OCI-LY7 (cell line): Measurements from ENCODE around the gene HASPIN. TPM values are rescaled to one million over a fixed set of nuclear protein-coding genes. Genes with fewer than 3 reads are reported as not detected.

Source experiments
- BruUV-seq: library from RNA; stranded (reverse); fragments of 400-500 nt; replicated peaks from 2 replicates; lab custom pipeline; 2021; lab: Mats Ljungman, UMichigan
- CTCF ChIA-PET: fragments of 300-600 bp; sonication (Branson Sonifier 250); formaldehyde crosslinking; loops from one replicate; lab custom pipeline; 2022; ENCODE audit warnings: antibody characterized with exemption; ENCODE audit not compliant: unreplicated experiment; lab: Charles Lee
- POLR2A ChIA-PET: fragments of 300-600 bp; sonication (Branson Sonifier 250); formaldehyde crosslinking; loops from one replicate; lab custom pipeline; 2022; ENCODE audit warnings: antibody characterized with exemption; lab: Charles Lee
- DNase-seq: peaks from one replicate; pipeline ENCODE4 v3.0.0-alpha.2; 2015; ENCODE audit warnings: low spot score
- H2AFZ ChIP-seq: fragments of 200-600 bp; sonication (generic), shearing (Covaris generic); 2 replicates; pipeline ENCODE4 v1.6.1; 2014; ENCODE audit warnings: mild to moderate bottlenecking, antibody characterized with exemption, low read length, moderate library complexity
- H3K27ac ChIP-seq: fragments of 200-600 bp; sonication (generic); 2 replicates; pipeline ENCODE4 v1.5.1; 2014; ENCODE audit warnings: mixed run types, low read depth, mild to moderate bottlenecking, moderate library complexity, low read length, inconsistent platforms; ENCODE audit not compliant: poor library complexity, severe bottlenecking
- H3K36me3 ChIP-seq: fragments of 200-600 bp; sonication (generic); 2 replicates; pipeline ENCODE4 v1.6.1; 2014; ENCODE audit warnings: mild to moderate bottlenecking, antibody characterized with exemption, low read length, moderate library complexity, mixed read lengths; ENCODE audit not compliant: insufficient read depth
- H3K4me1 ChIP-seq: fragments of 200-600 bp; sonication (generic); 2 replicates; pipeline ENCODE4 v1.5.1; 2014; ENCODE audit warnings: mild to moderate bottlenecking, low read length; ENCODE audit not compliant: insufficient read depth, poor library complexity, severe bottlenecking
- H3K4me2 ChIP-seq: fragments of 200-600 bp; sonication (generic); 2 replicates; pipeline ENCODE4 v1.6.1; 2014; ENCODE audit warnings: mild to moderate bottlenecking, low read length
- H3K4me3 ChIP-seq: fragments of 200-600 bp; sonication (generic); 2 replicates; pipeline ENCODE4 v1.5.1; 2014; ENCODE audit warnings: mild to moderate bottlenecking, low read depth, low read length; ENCODE audit not compliant: poor library complexity, severe bottlenecking
- H3K79me2 ChIP-seq: fragments of 200-600 bp; sonication (generic); 2 replicates; pipeline ENCODE4 v1.6.1; 2016; ENCODE audit warnings: low read depth, mild to moderate bottlenecking, low read length, moderate library complexity, mixed read lengths; ENCODE audit not compliant: insufficient read depth
- H3K9me2 ChIP-seq: fragments of 200-600 bp; sonication (generic); 2 replicates; pipeline ENCODE4 v1.6.1; 2016; ENCODE audit warnings: mild to moderate bottlenecking, low read length, mixed read lengths; ENCODE audit not compliant: insufficient read depth
- H3K9me3 ChIP-seq: fragments of 200-600 bp; sonication (generic); 2 replicates; pipeline ENCODE4 v1.6.1; 2014; ENCODE audit warnings: mild to moderate bottlenecking, mixed run types, low read length, mixed read lengths
- H4K20me1 ChIP-seq: fragments of 200-600 bp; sonication (generic); 2 replicates; pipeline ENCODE4 v1.6.1; 2014; ENCODE audit warnings: mild to moderate bottlenecking, antibody characterized with exemption, low read length, moderate library complexity, mixed read lengths; ENCODE audit not compliant: insufficient read depth
- CTCF ChIP-seq: fragments of 200-600 bp; sonication (generic); conservative IDR thresholded peaks from 2 replicates; pipeline ENCODE4 v1.5.1; 2014; ENCODE audit warnings: mild to moderate bottlenecking, antibody characterized with exemption, low read length, moderate library complexity, mixed read lengths
- EZH2phosphoT487 ChIP-seq: fragments of 200-600 bp; sonication (generic); IDR thresholded peaks from 2 replicates; pipeline ENCODE4 v1.6.1; 2018; ENCODE audit warnings: low read depth, borderline replicate concordance, mild to moderate bottlenecking, mixed run types, antibody characterized with exemption, low read length, moderate library complexity, mixed read lengths
- intact Hi-C: fragments of 100-400 bp; cut with micrococcal nuclease; formaldehyde crosslinking; loops from one replicate; pipeline ENCODE4 v1.10.0; 2022; ENCODE audit not compliant: unreplicated experiment
- total RNA-seq, 2 experiments: library from RNA; depleted of rRNA in 1 of 2; stranded (reverse); fragments of >200 nt in 1 of 2; shearing (Covaris generic) in 1 of 2; gene quantifications; 2 replicates each; pipeline ENCODE4 v1.2.3, GENCODE V29; 2014 to 2022

The HASPIN gene
- total RNA-seq, 2 experiments from 2014 or later, result 66.2 to 88.6 TPM

GRCh38 chr17:3690094-3690715 lies 33.5 kb upstream of the HASPIN start:
- BruUV-seq, result no TSS peak
- Histone ChIP-seq H3K9me2 (no peaks in the 10 kb centered on the region), H3K9me3 (no peaks in the 10 kb centered on the region), H3K36me3 (peaks cover 54% of the 10 kb centered on the region), H3K4me3 (no peak overlapping the region), H2AFZ (no peak overlapping the region), H3K4me2 (peak overlapping the region; percentile 15; the same call in 1 of the 2 replicates), H3K79me2 (peaks cover 48% of the 10 kb centered on the region), H3K27ac (peak overlapping the region; percentile 22), H3K4me1 (peaks cover 60% of the 10 kb centered on the region), H4K20me1 (0 out of 2 replicates have a peak, but pooled peaks cover 4% of the 10 kb centered on the region)
- ChIA-PET CTCF (no interaction called here), POLR2A (no interaction called here)
- intact Hi-C loops, result no loop called here
- no peak for DNase-seq
- TF ChIP-seq CTCF (no peak), EZH2phosphoT487 (no peak)

GRCh38 chr17:3691617-3692067 lies 32.1 kb upstream of the HASPIN start:
- no TSS peak for BruUV-seq
- POLR2A ChIA-PET, result interaction anchor here (0.6 kb wide), 1 partner anchor 32 kb away, joined by 4 read pairs; the partner anchor contains the start of gene HASPIN
- intact Hi-C loops, result no loop called here
- Histone ChIP-seq H3K4me3 (no peak overlapping the region), H3K4me2 (peak overlapping the region; percentile 15; the same call in 1 of the 2 replicates), H2AFZ (no peak overlapping the region), H3K9me3 (no peaks in the 10 kb centered on the region), H3K9me2 (no peaks in the 10 kb centered on the region), H4K20me1 (0 out of 2 replicates have a peak, but pooled peaks cover 4% of the 10 kb centered on the region), H3K79me2 (peaks cover 54% of the 10 kb centered on the region), H3K36me3 (peaks cover 52% of the 10 kb centered on the region), H3K27ac (peak overlapping the region; percentile 28), H3K4me1 (peaks cover 60% of the 10 kb centered on the region)
- peak; percentile 59 for DNase-seq
- TF ChIP-seq CTCF (peak; percentile 41), EZH2phosphoT487 (no peak)
- CTCF ChIA-PET, result no interaction called here

- TF ChIP-seq EZH2phosphoT487 (no peak), CTCF (peak; percentile 64)
- Histone ChIP-seq H3K4me1 (peaks cover 67% of the 10 kb centered on the region), H3K4me3 (peak overlapping the region; percentile 79), H3K9me2 (no peaks in the 10 kb centered on the region), H3K36me3 (peaks cover 52% of the 10 kb centered on the region), H3K79me2 (peaks cover 54% of the 10 kb centered on the region), H3K9me3 (no peaks in the 10 kb centered on the region), H3K4me2 (peak overlapping the region; percentile 75), H2AFZ (no peak overlapping the region), H3K27ac (peak overlapping the region; percentile 87), H4K20me1 (0 out of 2 replicates have a peak, but pooled peaks cover 4% of the 10 kb centered on the region)
- no TSS peak for BruUV-seq
- intact Hi-C loops, result no loop called here
- ChIA-PET CTCF (no interaction called here), POLR2A (no interaction called here)
- no peak for DNase-seq
Observed at GRCh38 chr17:3692346-3692745, 31.4 kb upstream of the HASPIN start.
